Measurements from ENCODE around the gene COBL.

Gene COBL

DNA sequence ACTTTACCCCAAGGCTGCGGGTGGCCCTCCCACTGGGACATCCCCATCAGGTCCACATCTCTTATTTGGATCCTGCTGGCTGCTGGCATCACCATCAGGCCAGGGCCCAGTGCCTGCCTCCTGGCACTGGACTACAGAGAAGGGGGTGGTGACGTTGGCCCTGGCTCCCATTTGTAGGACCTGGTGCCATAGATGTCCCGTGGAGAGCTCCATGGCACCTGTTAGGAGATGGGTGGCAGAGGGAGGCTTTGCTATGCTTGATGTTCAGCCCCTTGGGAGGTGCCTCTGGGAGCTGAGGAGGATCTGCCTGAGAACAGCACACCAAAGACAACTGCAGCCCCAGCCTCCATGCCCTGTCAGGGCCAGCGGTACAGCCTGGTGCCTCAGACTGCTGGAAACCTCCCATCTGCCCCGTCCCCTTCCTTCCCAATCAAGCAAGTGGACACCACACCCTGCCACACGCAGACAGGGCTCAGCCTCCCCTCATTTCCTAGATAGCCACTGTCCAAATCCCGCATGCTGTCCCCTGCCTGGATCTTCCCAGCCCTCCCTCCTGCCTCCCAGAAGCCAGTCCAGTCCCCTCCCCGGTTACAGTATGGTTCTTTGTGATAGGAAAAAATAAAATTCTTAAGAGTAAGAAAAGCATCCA is 303.9 kb downstream of the COBL start:
- H3K4me3 Mint-ChIP-seq: no peak overlapping the region
- H3K27ac Mint-ChIP-seq: no peak overlapping the region
- no peaks in the 10 kb centered on the region for H3K36me3 Mint-ChIP-seq (ENCODE audit: low read depth)
- H3K27me3 Mint-ChIP-seq (ENCODE audit: low read depth): peaks cover 4% of the 10 kb centered on the region
- no peaks in the 10 kb centered on the region for H3K9me3 Mint-ChIP-seq
- TF ChIP-seq, protein P1, sequence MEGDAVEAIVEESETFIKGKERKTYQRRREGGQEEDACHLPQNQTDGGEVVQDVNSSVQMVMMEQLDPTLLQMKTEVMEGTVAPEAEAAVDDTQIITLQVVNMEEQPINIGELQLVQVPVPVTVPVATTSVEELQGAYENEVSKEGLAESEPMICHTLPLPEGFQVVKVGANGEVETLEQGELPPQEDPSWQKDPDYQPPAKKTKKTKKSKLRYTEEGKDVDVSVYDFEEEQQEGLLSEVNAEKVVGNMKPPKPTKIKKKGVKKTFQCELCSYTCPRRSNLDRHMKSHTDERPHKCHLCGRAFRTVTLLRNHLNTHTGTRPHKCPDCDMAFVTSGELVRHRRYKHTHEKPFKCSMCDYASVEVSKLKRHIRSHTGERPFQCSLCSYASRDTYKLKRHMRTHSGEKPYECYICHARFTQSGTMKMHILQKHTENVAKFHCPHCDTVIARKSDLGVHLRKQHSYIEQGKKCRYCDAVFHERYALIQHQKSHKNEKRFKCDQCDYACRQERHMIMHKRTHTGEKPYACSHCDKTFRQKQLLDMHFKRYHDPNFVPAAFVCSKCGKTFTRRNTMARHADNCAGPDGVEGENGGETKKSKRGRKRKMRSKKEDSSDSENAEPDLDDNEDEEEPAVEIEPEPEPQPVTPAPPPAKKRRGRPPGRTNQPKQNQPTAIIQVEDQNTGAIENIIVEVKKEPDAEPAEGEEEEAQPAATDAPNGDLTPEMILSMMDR (IDR thresholded peaks at IDR 0.05; ENCODE audit: unreplicated experiment in 3 of 3): no peak
- H3K4me1 Mint-ChIP-seq: no peaks in the 10 kb centered on the region

DNA sequence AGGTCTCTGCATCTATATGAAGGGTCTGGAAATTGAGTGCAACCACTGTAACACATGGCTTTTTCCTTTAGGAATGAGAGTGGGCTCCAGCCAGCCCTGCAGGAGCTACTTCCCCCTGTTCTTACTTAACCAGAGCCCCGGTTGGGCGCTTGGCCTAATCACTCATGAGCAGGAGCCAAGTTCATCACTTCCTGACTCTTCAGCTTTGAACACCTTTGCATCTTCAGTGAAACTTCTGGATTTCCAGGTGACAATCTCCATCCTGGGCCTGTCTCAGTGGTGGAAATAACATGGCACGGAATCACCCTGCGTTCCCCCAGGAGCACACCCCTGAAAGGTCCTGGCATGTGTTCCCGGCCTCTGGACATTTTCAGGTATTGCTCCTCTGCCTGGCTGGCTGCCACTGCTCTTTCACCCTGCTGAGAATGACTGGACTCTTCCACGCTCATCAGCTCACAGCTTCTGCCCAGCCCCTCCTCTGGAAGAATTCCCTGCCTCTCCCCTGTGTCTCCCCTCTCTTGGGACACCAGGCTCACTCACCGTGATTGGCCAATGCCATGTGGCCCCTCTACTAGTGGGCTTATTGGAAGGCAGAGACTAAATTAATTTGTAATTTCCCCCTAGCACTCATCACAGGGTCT is 304.8 kb downstream of the COBL start:
- H3K36me3 Mint-ChIP-seq (ENCODE audit: low read depth): no peaks in the 10 kb centered on the region
- peaks cover 4% of the 10 kb centered on the region for H3K27me3 Mint-ChIP-seq (ENCODE audit: low read depth)
- no peak overlapping the region for H3K4me3 Mint-ChIP-seq
- H3K27ac Mint-ChIP-seq: no peak overlapping the region
- no peaks in the 10 kb centered on the region for H3K4me1 Mint-ChIP-seq
- no peaks in the 10 kb centered on the region for H3K9me3 Mint-ChIP-seq
- TF ChIP-seq, protein P1 (IDR thresholded peaks at IDR 0.05; ENCODE audit: unreplicated experiment in 3 of 3): no peak

DNA sequence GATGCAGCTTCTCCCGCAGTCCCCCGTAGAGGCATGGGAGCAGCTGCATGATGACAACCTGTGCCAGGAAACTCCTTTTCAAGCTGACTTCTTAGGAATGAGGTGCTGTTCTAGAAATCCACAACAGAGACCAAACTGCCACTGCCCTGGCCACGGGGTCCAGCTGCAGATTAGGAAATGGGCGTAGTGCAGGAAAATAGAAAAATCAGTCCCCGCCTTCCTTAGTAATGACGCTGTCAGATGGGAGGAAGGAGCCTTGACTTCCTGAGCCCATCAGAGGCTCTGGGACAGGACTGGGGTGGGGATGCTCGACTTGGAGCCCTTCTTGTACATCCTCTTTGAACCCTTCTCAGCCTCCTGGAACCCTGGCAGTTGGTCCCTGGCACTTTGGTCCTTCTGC is 306.1 kb downstream of the COBL start:
- Mint-ChIP-seq H3K27ac (no peak overlapping the region), H3K4me3 (no peak overlapping the region), H3K4me1 (no peaks in the 10 kb centered on the region), H3K27me3 (ENCODE audit: low read depth) (peaks cover 7% of the 10 kb centered on the region), H3K36me3 (ENCODE audit: low read depth) (no peaks in the 10 kb centered on the region), H3K9me3 (no peaks in the 10 kb centered on the region)
- TF ChIP-seq, protein P1 (IDR thresholded peaks at IDR 0.05; ENCODE audit: unreplicated experiment in 3 of 3): no peak

DNA sequence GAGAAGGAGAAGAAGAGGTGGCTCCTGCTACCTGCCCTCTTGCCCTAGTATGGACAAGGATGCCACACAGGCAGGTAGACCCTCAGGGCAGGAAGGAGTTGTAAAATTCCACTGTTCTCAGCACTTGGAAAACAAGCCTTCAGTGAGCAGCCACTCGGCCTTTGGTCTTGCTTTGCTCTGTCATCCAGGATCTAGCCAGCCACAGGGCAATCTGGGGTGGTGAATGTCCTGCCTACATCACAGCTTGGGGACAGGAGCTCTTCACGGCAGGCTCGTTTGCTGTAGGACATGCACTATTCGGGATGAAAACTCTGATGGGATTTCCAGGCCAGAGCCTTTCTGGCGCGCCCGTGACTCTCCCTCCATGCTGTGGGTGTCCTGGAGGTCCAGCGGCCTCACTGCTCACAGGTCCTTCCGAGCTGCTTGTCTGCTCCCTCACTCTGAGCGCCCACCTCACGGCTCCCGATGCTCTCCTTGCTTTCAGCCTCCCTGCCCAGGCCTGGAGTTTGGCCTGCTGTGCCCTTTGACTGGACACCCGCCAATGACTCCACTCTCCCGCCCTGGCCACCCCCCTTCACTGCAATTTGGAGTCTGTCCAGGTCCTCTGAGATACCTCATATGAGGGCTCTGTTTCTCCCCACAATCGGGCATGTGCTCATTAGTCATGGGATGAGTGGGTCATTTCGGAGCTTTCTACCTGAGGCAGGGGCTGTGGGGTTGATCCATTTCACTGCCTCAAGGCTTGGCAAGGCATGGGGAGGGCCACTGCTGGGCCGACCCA is 306.7 kb downstream of the COBL start:
- Mint-ChIP-seq H3K9me3 (no peaks in the 10 kb centered on the region), H3K4me1 (no peaks in the 10 kb centered on the region), H3K27ac (no peak overlapping the region), H3K4me3 (no peak overlapping the region), H3K36me3 (ENCODE audit: low read depth) (no peaks in the 10 kb centered on the region), H3K27me3 (ENCODE audit: low read depth) (peaks cover 7% of the 10 kb centered on the region)
- TF ChIP-seq, protein P1 (IDR thresholded peaks at IDR 0.05; ENCODE audit: unreplicated experiment in 3 of 3): no peak

DNA sequence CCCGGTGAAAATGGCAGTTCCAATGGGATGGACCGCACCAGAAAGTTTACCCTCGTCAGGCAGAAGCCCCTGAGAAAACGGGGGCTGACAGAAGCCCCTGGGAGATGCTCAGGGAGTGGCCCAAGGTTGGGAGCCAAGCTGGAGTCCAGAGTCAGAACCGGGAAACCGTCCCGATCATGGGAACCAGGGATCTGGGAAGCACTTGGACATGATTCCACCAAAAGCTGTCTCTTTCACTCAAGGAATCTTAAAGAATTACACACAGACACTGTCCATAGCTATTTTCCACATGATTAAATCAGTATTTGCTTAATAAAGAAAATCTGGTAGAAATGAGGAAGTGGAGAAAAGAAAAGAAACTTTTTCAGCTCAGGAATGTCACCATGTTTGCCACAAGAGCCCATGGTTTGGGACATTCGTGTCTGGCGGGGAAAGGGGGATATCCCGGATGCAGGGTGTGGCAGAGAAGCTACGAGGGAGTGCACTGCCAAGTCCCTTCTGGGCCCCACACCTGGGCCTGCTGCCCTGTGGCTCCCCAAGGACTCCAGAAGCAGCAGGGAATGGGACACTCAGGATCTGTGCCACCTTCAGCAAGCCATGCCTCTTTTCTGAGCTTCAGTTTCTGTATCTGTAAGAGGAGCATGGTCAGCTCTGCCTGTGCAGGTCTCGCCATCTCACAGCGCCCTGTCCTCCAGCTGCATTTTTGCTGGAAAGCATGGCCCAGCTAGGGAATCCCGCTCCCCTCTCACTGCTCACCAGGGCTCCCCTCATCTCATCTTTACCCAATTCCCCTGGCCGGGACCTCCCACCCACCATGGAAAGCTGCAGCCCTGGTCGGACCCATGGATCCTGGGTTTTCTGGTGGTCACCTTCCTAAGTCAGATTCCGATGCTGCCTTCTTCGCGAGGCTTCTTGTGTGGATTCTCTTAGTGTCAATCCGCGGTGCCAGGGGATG is 308.8 kb downstream of the COBL start:
- Mint-ChIP-seq H3K4me1 (no peaks in the 10 kb centered on the region), H3K36me3 (ENCODE audit: low read depth) (no peaks in the 10 kb centered on the region), H3K9me3 (no peaks in the 10 kb centered on the region), H3K4me3 (no peak overlapping the region), H3K27me3 (ENCODE audit: low read depth) (peaks cover 7% of the 10 kb centered on the region), H3K27ac (no peak overlapping the region)
- TF ChIP-seq, protein P1 (IDR thresholded peaks at IDR 0.05; ENCODE audit: unreplicated experiment in 3 of 3): no peak
